ENCODE measurements around the gene SEMG2. TPM values are rescaled to one million over a fixed set of nuclear protein-coding genes. Genes with fewer than 3 reads are reported as not detected.

The SEMG2 gene
- not detected for total RNA-seq

GRCh38 chr20:45221076-45221475 is at the start of gene SEMG2:
SEMG2 (plus strand) TSS chr20:45221373; CDS start chr20:45221390, 17 bp downstream.
- H3K4me3 ChIP-seq: no peak within 1 kb of the TSS
- TF ChIP-seq POLR2A (IDR thresholded peaks at IDR 0.05): no peak
- no peak for TF ChIP-seq CTCF (IDR thresholded peaks at IDR 0.05)
- TF ChIP-seq EP300 (IDR thresholded peaks at IDR 0.05): no peak
- 85 to 90% methylated on average over 4 of the region's 4 CpGs for WGBS, 2 donors
- no peaks in the 10 kb centered on the region for H3K36me3 ChIP-seq
- no peaks in the 10 kb centered on the region for H3K27me3 ChIP-seq
- H3K27ac ChIP-seq: no peak within 1 kb of the TSS
- H3K9me3 ChIP-seq: no peaks in the 10 kb centered on the region
- no peaks in the 10 kb centered on the region for H3K4me1 ChIP-seq
- no peak for DNase-seq (ENCODE audit: low spot score in 2 of 2)

GRCh38 chr20:45173522-45173921 is 47.7 kb upstream of the SEMG2 start:
- Histone ChIP-seq H3K4me3 (no peak overlapping the region), H3K36me3 (no peaks in the 10 kb centered on the region), H3K4me1 (no peaks in the 10 kb centered on the region), H3K9me3 (peaks cover 0 to 12% (median 0%) of the 10 kb centered on the region in 4 donors), H3K27ac (no peak overlapping the region), H3K27me3 (no peaks in the 10 kb centered on the region)
- no peak for TF ChIP-seq CTCF (IDR thresholded peaks at IDR 0.05)
- TF ChIP-seq EP300 (IDR thresholded peaks at IDR 0.05): no peak
- no peak for TF ChIP-seq POLR2A (IDR thresholded peaks at IDR 0.05)
- DNase-seq (ENCODE audit: low spot score in 2 of 2): no peak
- 32 to 44% methylated on average over 1 of the region's 1 CpG for WGBS, 2 donors

- DNase-seq (ENCODE audit: low spot score in 2 of 2): no peak
- 62 to 81% methylated on average over 8 of the region's 8 CpGs for WGBS, 2 donors
Measured at GRCh38 chr20:45174434-45175364, 46.5 kb upstream of the SEMG2 start, which contains the start of gene PI3. PI3 (plus strand) TSS chr20:45174902; CDS start chr20:45174923, 21 bp downstream.

DNA sequence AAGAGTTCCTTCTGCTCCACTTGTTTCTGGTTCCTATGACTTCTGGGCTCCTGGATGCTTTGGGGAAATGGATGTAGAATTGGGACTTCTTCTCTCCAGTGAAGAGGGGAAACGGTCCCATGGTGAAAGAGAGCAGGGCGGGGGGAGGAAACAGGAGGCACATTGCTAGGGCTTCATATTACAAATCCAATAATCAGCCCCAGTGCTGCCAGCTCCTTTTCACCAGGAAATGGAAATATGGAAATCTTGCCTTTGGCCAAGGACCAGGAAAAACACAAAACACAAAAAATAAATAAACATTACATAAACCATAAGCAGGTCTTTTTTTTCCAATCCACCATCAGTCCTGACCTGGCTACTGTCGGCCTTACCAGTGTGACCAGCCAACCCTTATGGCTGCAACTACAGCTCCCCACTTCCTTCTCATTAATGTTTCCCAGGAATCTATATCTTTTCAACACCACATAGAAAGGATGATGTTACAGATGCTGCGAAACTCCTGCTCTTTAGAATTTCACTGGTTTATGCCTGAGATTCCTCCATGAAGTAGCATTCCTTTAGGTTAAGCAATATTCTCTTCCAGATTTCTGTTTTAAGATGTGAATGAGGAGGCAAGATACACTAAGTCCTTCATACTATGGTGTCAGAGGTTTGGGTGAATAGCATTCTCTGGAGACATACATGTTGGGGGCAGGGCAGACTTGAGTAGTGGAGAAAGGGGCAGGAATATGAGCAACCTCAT is 44.5 kb upstream of the SEMG2 start:
- Histone ChIP-seq H3K36me3 (no peaks in the 10 kb centered on the region), H3K27ac (no peak overlapping the region), H3K9me3 (no peaks in the 10 kb centered on the region), H3K4me3 (no peak overlapping the region), H3K4me1 (no peaks in the 10 kb centered on the region), H3K27me3 (no peaks in the 10 kb centered on the region)
- TF ChIP-seq EP300 (IDR thresholded peaks at IDR 0.05) (no peak), POLR2A (IDR thresholded peaks at IDR 0.05) (no peak), CTCF (IDR thresholded peaks at IDR 0.05) (no peak)
- DNase-seq (ENCODE audit: low spot score in 2 of 2): no peak
- 56 to 72% methylated on average over 4 of the region's 4 CpGs for WGBS, 2 donors

More at GRCh38 chr20:45174434-45175364, 46.5 kb upstream of the SEMG2 start, which contains the start of gene PI3:
- no peak within 1 kb of the TSS for H3K4me3 ChIP-seq
- H3K27me3 ChIP-seq: no peaks in the 10 kb centered on the region
- no peak within 1 kb of the TSS for H3K27ac ChIP-seq
- H3K36me3 ChIP-seq: no peaks in the 10 kb centered on the region
- no peaks in the 10 kb centered on the region for H3K4me1 ChIP-seq
- TF ChIP-seq POLR2A (IDR thresholded peaks at IDR 0.05): no peak
- peaks cover 0 to 5% (median 0%) of the 10 kb centered on the region in 4 donors for H3K9me3 ChIP-seq

DNA sequence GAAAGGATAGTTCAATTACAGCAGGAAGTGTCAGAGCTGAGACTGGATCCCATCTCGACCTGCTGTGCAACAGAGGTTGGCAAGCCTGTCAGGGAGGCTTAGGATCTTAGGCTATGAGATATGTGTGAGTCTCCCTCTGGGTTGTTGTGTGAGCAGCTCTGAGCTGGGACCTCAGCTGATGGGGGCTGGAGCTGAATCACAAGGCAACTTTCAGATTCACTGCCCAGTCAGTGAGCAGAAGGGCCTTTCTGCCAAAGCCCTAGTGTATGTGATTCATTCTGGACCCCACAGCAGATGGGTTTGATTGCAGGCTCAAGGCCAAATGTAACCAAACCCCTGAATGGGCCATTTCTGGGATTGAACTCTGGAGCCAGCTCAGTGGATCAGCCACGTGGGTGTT is 42.0 kb upstream of the SEMG2 start:
- Histone ChIP-seq H3K27ac (no peak overlapping the region), H3K4me3 (no peak overlapping the region), H3K4me1 (no peaks in the 10 kb centered on the region), H3K9me3 (no peaks in the 10 kb centered on the region), H3K27me3 (no peaks in the 10 kb centered on the region), H3K36me3 (no peaks in the 10 kb centered on the region)
- DNase-seq (ENCODE audit: low spot score in 2 of 2): no peak
- TF ChIP-seq EP300 (IDR thresholded peaks at IDR 0.05) (no peak), POLR2A (IDR thresholded peaks at IDR 0.05) (no peak), CTCF (IDR thresholded peaks at IDR 0.05) (no peak)
- 37 to 66% methylated on average over 2 of the region's 2 CpGs for WGBS, 2 donors
